VCaP (cell line): ENCODE data around the gene ARHGDIG.

Experiments used
- H3K27ac ChIP-seq: fragments of 450-650 bp; 2 replicates; pipeline ENCODE4 v1.5.1; 2017
- TF ChIP-seq, protein P1 (sequence below): fragments of 450-650 bp; conservative IDR thresholded peaks from 2 replicates; pipeline ENCODE4 v1.5.1; 2017; ENCODE audit warnings: mild to moderate bottlenecking, moderate library complexity

Gene ARHGDIG

DNA sequence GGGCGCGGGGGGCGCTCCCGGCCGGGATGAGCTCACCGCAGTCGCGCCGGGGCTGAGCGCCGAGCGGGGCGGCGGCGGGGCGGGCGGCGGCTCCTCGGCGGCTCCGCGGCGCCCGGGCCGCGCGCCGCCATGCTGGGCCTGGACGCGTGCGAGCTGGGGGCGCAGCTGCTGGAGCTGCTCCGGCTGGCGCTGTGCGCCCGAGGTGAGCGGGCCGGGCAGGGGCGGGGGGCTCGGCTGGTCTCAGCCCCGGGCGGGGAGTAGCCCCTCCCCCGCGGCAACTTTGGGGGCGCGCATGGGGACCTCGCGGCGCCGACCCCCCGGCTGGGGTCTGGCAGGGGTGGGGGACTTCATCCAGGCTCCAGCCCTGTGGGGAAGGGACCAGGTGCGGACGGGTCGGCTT is at the start of gene ARHGDIG:
TSS of gene ARHGDIG (plus strand) at position 40 of the 400 bp plus-strand sequence. CDS start at position 130, 90 bp downstream.
- TF ChIP-seq, protein P1, sequence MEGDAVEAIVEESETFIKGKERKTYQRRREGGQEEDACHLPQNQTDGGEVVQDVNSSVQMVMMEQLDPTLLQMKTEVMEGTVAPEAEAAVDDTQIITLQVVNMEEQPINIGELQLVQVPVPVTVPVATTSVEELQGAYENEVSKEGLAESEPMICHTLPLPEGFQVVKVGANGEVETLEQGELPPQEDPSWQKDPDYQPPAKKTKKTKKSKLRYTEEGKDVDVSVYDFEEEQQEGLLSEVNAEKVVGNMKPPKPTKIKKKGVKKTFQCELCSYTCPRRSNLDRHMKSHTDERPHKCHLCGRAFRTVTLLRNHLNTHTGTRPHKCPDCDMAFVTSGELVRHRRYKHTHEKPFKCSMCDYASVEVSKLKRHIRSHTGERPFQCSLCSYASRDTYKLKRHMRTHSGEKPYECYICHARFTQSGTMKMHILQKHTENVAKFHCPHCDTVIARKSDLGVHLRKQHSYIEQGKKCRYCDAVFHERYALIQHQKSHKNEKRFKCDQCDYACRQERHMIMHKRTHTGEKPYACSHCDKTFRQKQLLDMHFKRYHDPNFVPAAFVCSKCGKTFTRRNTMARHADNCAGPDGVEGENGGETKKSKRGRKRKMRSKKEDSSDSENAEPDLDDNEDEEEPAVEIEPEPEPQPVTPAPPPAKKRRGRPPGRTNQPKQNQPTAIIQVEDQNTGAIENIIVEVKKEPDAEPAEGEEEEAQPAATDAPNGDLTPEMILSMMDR, result no peak
- H3K27ac ChIP-seq, result peak within 1 kb of the TSS; percentile 69

DNA sequence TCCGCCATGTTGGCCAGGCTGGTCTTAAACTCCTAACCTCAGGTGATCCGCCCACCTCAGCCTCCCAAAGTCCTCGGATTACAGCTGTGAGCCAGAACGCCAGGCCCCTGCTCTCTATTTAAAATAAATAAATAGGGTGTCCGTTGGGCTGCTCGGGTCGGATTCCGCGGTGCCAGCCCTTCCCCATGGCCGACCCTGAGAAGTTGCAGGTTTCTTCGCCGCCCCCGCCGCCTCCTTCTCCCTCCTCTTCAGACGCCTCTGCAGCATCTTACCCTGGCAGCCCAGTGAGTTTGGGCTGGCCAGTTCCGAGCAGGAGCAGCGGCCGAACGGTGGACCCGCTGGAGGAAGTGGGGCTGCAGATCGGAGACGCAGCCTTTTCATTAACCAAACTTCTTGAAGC is 49.4 kb upstream of the ARHGDIG start:
- TF ChIP-seq, protein P1, result no peak
- H3K27ac ChIP-seq, result no peak overlapping the region

DNA sequence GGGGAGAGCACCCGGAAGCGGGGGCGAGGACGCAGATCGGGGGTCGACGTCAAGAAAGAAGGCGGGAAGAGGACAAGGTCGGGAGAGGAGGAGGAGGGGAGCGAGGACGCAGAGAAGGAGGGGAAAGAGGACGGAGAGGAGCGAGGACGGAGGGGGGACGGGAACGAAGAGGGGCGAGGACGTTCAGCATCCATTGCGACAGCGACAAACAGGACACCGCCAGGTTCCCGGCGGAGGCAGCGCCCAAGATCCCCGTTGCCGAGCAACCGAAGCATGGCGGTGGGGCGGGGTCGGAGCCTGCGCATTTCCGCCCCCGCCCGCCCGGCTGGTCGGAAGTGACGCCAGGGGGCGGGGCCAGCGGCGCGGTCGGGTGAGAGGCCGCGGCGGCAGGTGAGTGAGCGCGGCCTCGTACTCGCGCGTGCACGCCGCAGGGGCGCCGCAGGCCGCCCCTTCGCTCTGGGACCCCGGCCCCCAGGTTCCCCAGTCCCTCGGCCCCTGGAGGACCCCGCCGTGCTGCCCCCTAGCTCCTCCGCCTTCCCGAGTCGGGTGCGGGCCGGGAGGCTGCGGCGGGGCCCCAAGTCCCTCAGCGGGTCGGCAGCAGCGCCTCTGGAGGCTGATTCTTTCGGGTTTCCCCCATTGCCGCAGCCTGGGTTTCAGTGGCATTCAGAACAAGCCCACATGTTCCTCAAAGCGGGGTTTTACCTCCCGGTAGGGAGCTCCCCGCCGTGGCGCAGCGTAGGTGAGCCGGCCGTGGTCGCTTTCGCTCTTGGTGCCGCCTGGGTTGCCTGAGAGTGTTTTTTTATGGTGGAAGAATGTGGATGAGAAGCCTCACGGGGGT is 45.7 kb upstream of the ARHGDIG start, which contains the start of gene FAM234A:
TSS of gene FAM234A (plus strand) at position 354 of the 838 bp plus-strand sequence. CDS start 19,593 bp downstream, outside the sequence.
- peak within 1 kb of the TSS; percentile 88 for H3K27ac ChIP-seq
- TF ChIP-seq, protein P1, result peak; percentile 58

DNA sequence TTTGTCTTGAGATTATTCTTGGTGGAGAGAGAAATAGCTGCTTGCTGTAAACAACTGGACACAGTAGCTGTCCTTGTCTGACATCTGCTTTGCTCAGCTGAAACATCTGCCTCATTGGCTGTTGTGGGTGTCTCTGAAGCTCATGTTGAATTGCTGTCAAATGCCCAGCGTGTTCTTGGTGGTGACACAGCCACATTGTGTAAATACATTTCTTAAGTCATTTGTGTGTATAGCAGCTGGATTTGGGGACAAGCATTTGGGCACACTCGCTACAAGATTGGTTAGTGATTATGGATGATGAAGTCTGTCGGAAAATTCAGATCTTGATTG is 40.5 kb upstream of the ARHGDIG start:
- TF ChIP-seq, protein P1, result no peak
- no peak overlapping the region for H3K27ac ChIP-seq

DNA sequence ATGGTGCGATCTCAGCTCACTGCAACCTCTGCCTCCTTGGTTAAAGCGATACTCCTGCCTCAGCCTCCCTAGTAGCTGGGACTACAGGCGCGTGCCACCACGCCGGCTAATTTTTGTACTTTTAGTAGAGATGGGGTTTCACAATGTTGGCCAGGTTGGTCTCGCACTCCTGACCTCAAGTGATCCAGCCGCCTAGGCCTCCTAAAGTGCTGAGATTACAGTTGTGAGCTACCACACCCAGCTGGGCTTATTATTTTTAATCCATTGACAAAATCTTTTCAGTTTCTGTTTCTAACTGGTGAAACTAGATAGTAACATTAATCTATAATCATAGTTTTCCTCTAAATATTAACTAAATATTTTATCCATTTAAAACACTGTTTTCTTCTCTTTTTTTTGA is 39.8 kb upstream of the ARHGDIG start:
- TF ChIP-seq, protein P1, result no peak
- H3K27ac ChIP-seq, result no peak overlapping the region

DNA sequence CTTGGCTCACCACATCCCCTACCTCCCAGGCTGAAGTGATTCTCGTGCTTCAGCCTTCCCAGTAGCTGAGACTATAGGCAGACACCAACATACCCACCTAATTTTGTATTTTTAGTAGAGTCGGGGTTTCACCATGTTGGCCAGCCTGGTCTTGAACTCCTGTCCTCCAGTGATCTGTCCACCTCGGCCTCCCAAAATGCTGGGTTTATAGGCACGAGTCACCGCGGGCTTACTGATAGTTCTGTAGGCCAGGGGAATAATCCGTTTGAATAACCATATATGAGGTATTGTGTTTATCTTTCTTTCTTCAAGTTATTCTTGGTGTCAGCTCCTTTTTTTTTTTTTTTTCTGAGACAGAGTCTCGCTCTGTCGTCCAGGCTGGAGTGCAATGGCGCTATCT is 38.1 kb upstream of the ARHGDIG start:
- no peak overlapping the region for H3K27ac ChIP-seq
- TF ChIP-seq, protein P1, result no peak

DNA sequence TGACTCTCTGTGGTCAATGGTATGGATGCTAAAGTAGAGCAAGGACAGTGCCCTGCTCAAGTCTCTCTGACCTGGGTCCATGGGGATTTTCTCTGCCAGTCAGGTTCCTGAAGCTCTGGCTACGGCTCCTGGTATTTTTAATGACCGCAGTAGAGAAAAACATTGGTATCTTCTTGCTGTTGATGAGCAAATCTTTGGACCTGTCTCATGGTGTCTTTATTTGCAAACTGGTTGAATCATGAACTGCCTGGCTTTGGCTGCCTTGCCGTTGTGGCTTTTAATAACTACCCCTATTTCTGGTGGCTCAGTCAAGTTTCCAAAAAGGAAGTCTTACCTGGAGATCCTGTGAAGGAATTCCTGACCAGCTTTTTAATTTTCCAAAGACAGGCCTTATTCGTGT is 37.0 kb upstream of the ARHGDIG start:
- no peak overlapping the region for H3K27ac ChIP-seq
- TF ChIP-seq, protein P1, result no peak
